Activated CD4-positive, alpha-beta T cell treated with anti-CD3 and anti-CD28 coated beads, Interleukin-2, amount 50 U/mL, for 48 hours (primary cell): ENCODE data around the gene TM7SF2.

Source experiments
- DNase-seq, 2 experiments: peaks; one replicate each; pipeline ENCODE4 v3.0.0-alpha.2; 2020

TM7SF2 gene

GRCh38 chr11:65111744-65112545, at the start of gene TM7SF2:
Gene TM7SF2 (plus strand): TSS chr11:65111872. CDS start chr11:65112016, 144 bp downstream.
- peak; percentile 96 to 97 for DNase-seq

GRCh38 chr11:65063532-65063931, 48.1 kb upstream of the TM7SF2 start:
- no peak for DNase-seq

GRCh38 chr11:65064847-65065240, 46.8 kb upstream of the TM7SF2 start:
- DNase-seq: no peak

DNA sequence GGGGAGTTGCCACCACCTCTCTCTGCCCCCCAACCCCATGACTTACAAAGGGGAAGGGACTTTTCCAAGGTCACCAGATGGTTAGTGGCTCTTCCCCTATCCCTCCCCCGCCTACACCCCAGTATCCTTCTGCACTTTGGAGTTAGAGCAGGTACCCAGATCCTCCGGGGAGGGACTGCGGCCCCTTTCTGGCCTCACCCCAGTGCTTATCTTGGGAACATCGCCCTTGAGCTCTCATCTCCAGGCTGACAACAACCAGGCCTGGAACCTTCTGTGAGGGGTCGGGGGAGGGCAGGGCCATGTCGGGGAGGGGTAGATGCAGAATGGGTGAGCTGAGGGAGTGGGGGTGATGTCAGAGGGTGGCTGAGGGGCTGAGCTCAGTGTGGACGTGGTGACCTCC, 45.8 kb upstream of the TM7SF2 start:
- DNase-seq: no peak

- no peak for DNase-seq
Measured at GRCh38 chr11:65066315-65066714, 45.4 kb upstream of the TM7SF2 start.

DNA sequence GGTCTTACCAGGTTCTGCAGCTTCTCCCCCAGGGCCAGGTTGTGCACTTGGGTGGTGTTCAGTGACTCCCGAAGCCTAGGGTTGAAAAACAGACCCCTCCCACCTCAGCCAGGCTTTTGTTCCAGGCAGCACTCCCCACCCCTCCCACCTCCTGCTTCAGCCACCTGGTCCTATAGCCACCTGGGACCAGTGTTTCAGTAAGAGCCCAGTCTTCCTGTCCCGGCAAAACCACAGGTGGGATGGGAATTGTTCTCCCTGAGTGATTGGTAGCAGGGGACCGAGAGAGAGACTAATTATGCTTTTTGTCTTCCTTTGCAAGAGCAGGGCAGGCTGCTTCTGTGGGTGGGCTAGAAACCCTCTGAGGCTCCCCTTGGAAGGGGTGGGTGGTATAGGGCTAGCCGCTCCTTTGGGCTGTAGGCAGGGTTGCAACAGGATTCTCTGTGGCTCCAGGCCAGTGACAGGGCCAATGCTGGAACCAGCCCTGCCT, 44.8 kb upstream of the TM7SF2 start:
- no peak for DNase-seq

DNA sequence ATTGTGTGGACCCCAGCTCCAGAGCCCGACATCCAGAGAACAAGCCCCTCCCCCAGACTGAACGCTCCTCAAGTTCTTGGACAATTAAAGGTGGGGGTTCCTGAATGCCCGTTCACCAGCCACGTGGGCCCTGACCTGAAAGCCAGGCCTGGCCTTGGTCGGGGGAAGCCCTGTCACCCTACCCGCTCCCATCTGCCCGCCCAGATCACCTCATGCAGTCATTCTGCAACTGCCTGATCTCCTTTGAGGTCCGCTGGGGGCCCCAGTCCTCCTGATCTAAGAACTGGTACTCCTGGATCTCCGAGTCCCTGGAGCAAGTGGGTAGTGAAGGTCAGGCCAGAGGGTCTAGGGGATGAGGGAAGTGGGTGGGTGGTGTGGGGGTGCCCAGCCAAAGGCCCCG, 44.2 kb upstream of the TM7SF2 start:
- DNase-seq: no peak

- no peak for DNase-seq
Measured at GRCh38 chr11:65069217-65069616, 42.5 kb upstream of the TM7SF2 start.

DNA sequence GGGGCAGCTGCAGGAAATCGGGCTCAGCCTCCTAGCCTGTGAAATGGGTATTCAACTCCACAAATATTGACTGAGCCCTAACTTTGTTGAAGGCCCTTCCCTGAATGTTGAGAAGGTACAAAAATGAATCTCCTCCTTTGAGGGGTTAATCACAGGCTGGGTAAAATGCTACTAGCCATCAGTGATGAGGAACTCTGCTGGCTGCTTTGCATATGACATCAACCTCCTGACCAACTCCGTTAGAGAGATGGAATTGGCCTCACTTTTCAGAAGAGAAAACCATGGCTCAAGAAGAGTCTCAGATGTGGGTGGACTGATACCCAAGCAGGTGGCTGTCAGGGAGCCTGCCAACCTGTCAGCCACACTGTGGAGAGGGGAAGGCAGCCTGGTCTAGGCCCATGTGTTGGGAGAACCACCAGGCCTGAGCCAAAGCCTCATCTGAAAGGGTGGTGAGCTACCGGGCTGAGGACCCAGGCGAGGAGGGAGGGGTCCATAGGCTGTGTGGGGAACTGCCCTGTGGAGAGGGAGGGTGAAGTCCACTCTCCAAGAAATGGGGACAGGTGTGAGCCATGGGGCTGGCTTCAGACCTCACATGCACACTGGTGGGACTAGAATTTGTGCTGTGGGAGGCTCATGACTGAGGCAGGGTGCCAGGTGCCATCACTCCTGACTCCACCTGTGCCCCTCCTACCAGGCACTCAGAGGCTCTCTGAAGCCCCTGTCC, 39.6 kb upstream of the TM7SF2 start:
- DNase-seq: no peak

GRCh38 chr11:65072631-65072966, 39.1 kb upstream of the TM7SF2 start:
- DNase-seq: no peak

DNA sequence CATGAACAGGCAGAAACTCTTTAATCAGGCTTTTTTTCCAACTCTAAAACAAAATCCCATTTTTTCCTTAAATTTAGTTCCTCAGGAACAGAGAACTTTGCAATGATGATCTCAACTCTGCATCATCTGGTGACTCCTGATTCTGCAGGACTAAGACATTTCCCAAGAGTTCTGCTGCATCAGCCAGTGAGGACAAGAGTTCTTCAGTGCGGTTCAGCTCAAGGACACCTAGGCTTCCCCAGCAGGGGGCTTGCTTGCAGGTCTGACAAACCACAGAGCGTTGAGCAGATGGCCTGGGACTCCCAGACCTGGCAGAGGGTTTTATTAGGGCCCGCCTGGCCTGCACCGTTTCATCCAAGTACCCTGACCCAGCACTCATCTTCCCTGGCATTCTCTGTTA, 34.2 kb upstream of the TM7SF2 start:
- no peak for DNase-seq

- DNase-seq: peak; percentile 71 to 76
Measured at GRCh38 chr11:65078151-65078550, 33.5 kb upstream of the TM7SF2 start.

GRCh38 chr11:65078786-65079342, 32.8 kb upstream of the TM7SF2 start:
- no peak for DNase-seq

- DNase-seq: peak in 1 of 2 experiments; percentile 12
Measured at GRCh38 chr11:65083134-65083833, 28.4 kb upstream of the TM7SF2 start.

DNA sequence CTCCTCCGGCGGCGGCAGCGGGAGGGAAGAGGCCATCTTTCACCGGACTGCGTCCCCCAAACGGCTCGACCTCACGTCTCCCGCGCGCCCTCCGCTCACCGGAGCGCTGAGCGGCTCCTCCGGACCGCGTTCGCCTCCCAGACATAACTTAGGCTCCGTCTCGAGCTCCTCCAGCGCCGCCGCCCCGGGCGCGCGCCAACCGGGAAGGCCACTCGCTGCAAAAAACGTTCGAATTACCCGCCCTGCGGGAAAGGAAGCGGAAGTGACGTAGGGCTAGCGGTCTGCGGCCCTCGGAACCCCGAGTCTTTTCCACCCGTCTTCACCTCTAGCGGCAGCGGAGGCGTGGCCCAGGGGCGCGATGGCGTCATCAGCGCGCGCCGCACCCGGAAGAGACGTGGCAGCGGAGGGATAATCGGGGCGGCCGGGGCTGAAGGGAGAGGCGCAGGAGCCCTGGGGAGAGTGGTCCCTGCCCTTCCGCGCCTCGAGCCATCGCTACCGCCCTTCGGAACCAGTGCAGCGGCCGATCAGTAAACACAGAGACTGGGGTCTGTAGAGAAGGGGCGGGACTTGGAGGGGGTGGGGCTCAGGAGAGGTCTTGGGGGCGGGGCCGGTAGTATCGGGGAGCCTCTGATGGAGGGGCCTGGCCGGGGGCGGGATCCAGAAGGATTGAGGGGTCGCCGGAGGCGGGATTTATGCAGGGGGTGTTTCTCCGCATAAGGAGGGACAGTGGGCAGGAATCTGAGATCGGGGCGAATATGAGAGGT, 27.7 kb upstream of the TM7SF2 start, which contains the start of the genes CDCA5 and ZFPL1:
CDCA5 (minus strand) TSS at position 207 of the 764 bp plus-strand sequence; CDS start at position 145, 62 bp downstream.
ZFPL1 (plus strand) TSS at position 389 of the 764 bp plus-strand sequence. CDS start 477 bp downstream, outside the sequence.
- peak; percentile 95 to 97 for DNase-seq

DNA sequence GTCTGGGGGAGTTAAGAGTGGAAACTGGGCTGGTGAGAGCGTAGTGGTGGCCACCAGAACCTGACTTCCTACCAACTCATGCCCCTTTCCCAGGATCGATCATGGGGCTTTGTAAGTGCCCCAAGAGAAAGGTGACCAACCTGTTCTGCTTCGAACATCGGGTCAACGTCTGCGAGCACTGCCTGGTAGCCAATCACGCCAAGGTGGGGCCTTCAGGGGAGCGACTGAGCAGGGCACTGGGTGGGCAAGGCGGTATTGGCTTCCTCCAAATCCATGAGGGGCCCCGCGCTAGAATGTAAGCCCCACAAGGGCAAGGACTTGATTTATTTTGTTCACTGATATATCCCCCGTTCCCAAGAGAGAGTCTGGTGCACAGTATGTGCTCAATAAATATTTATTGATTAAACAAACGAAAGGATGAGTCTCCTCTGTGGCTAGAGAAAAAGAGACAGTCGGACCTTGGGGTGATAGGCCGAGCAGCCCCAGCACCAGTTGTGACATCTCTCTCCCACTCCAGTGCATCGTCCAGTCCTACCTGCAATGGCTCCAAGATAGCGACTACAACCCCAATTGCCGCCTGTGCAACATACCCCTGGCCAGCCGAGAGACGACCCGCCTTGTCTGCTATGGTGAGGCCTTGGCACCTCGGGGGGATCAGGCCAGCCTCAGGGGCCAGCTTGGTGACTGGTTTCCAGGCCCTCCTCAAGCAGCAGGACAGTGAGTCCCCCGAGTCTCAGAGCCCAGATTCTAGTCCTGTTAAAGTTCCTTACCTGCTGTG, 26.9 kb upstream of the TM7SF2 start:
- DNase-seq: no peak

DNA sequence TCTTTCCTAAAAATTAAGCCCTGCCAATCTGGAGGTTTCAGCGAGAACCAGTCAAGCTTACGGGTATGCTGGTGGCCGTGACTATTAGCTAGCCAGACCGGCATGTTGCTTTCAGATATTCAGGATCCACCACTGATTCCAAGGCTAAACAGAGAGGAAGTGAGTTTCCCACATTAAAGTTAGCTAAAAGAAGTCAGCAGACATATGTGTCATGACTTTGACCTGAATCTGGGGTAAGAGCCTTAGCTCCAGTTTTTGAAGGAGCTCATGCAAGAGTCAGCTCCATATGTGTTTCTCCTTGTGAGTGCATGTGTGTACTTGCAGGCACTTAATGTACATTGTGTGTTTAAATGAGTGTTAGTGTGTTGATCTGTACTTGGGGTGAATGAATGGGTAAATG, 26.2 kb upstream of the TM7SF2 start:
- DNase-seq: no peak

GRCh38 chr11:65086809-65087208, 24.9 kb upstream of the TM7SF2 start:
- no peak for DNase-seq

DNA sequence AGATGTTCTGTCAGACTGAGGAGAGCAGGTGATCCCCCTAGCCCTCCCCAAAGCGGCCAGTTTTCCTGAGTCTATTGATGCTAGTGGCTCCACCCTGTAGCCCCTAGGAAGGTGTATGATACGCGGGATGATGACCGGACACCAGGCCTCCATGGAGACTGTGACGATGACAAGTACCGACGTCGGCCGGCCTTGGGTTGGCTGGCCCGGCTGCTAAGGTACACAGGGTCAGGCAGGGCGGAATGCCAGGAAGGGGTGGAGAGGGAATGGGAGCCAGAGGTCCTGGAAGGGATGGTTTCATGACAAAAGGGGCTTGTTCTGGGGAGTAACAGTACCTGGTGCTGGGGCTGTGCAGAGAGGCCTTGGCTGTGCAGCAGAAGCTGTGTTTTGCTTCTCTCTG, 24.5 kb upstream of the TM7SF2 start:
- DNase-seq: no peak

GRCh38 chr11:65087827-65088226, 23.8 kb upstream of the TM7SF2 start:
- no peak for DNase-seq

- no peak for DNase-seq
Measured at GRCh38 chr11:65089621-65090020, 22.1 kb upstream of the TM7SF2 start.
